D721Med (cell line): Measurements from ENCODE around the gene GRK5.
"Not testable (repeated sequence)": the region's sequence is repeated elsewhere in the genome, so short reads cannot be mapped to it uniquely, and the experiment has no call there.

Source experiments
- DNase-seq: peaks from one replicate; pipeline ENCODE4 v3.0.0; 2011; ENCODE audit warnings: low spot score; ENCODE audit not compliant: insufficient read length
- FAIRE-seq: peaks from 2 replicates; lab custom pipeline; 2011; peaks lifted over from hg19 to GRCh38; lab: Jason Lieb, UNC
- CTCF ChIP-seq: IDR thresholded peaks from 2 replicates; pipeline ENCODE4 v1.5.1; 2012; ENCODE audit warnings: mild to moderate bottlenecking, control low read depth; ENCODE audit not compliant: insufficient read depth; ENCODE audit errors: missing control alignments

Gene GRK5

GRCh38 chr10:119427263-119427864, 220.0 kb downstream of the GRK5 start:
- DNase-seq: no peak
- no peak for TF ChIP-seq CTCF
- no peak for FAIRE-seq

GRCh38 chr10:119428789-119429188, 221.4 kb downstream of the GRK5 start:
- FAIRE-seq (no peak), DNase-seq (no peak)

GRCh38 chr10:119429771-119430170, 222.4 kb downstream of the GRK5 start:
- no peak for TF ChIP-seq CTCF
- FAIRE-seq: no peak
- DNase-seq: no peak

More at GRCh38 chr10:119428789-119429188, 221.4 kb downstream of the GRK5 start:
- TF ChIP-seq CTCF: no peak

GRCh38 chr10:119431034-119431772, 223.8 kb downstream of the GRK5 start:
- DNase-seq (no peak), FAIRE-seq (no peak)
- no peak for TF ChIP-seq CTCF

GRCh38 chr10:119431773-119432135, 224.4 kb downstream of the GRK5 start:
- TF ChIP-seq CTCF: no peak
- no peak for FAIRE-seq
- DNase-seq: no peak

GRCh38 chr10:119434942-119435341, 227.6 kb downstream of the GRK5 start:
- not testable (repeated sequence) for FAIRE-seq, DNase-seq

- TF ChIP-seq CTCF: no peak
- no peak for FAIRE-seq
- DNase-seq: no peak
Measured at GRCh38 chr10:119438717-119439116, 231.3 kb downstream of the GRK5 start.
